AG04450 (cell line): ENCODE data around the gene ANGEL2. TPM values are rescaled to one million over a fixed set of nuclear protein-coding genes. Genes with fewer than 3 reads are reported as not detected.

Experiments
- CTCF ChIA-PET: fragments of 300-600, 350-600 bp; formaldehyde crosslinking; extraction: SDS; loops from one replicate; lab custom pipeline; 2022; ENCODE audit warnings: antibody characterized with exemption, inconsistent platforms; lab: Charles Lee
- POLR2A ChIA-PET: fragments of 350-600 bp; formaldehyde crosslinking; extraction: SDS; loops from one replicate; lab custom pipeline; 2021; ENCODE audit warnings: antibody characterized with exemption, inconsistent platforms; lab: Yijun Ruan, JAX
- DNase-seq: peaks from one replicate; pipeline ENCODE4 v3.0.0-alpha.2; 2011; ENCODE audit warnings: low read depth, low spot score
- H3K27ac ChIP-seq: one replicate; pipeline ENCODE4 v1.5.1; 2012; ENCODE audit warnings: low read depth, low read length, control low read depth
- H3K27me3 ChIP-seq: one replicate; pipeline ENCODE4 v1.6.0; 2012; ENCODE audit warnings: low read length; ENCODE audit not compliant: control insufficient read depth, insufficient read depth
- H3K4me3 ChIP-seq: 2 replicates; pipeline ENCODE4 v1.5.1; 2011; ENCODE audit warnings: mild to moderate bottlenecking, low read depth, low read length, control low read depth
- H3K9me3 ChIP-seq: 2 replicates; pipeline ENCODE4 v1.5.1; 2012; ENCODE audit warnings: low read length; ENCODE audit not compliant: control insufficient read depth, insufficient read depth
- polyA plus RNA-seq: library from polyadenylated mRNA; depleted of rRNA; stranded (reverse); fragments of >200 nt; gene quantifications from 2 replicates; pipeline ENCODE4 v1.2.3, GENCODE V29; 2011
- TF ChIP-seq, protein P1 (sequence below): IDR thresholded peaks from 2 replicates; pipeline ENCODE4 v1.5.1; 2011; ENCODE audit warnings: low read depth, low read length, control low read depth, inconsistent platforms

The ANGEL2 gene
- polyA plus RNA-seq, 1 experiment: 30.6 TPM

DNA sequence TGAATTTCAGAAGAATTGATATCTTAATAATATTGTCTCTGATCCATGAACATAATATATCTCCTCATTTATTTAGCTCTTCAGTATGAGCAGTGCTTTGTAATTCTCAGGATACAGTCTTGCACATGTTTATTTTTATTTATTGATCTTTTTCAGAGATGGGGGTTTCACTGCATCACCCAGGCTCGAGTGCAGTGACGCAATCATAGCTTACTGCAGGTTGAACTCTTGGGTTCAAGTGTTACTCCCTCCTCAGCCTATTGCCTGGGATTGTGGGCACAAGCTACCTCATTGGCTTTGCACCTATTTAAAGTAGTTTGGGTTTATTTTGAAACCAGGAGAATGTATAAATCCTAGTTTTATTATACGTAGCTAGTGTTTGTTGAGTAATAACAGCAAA, 40.1 kb upstream of the ANGEL2 start:
- TF ChIP-seq, protein P1, sequence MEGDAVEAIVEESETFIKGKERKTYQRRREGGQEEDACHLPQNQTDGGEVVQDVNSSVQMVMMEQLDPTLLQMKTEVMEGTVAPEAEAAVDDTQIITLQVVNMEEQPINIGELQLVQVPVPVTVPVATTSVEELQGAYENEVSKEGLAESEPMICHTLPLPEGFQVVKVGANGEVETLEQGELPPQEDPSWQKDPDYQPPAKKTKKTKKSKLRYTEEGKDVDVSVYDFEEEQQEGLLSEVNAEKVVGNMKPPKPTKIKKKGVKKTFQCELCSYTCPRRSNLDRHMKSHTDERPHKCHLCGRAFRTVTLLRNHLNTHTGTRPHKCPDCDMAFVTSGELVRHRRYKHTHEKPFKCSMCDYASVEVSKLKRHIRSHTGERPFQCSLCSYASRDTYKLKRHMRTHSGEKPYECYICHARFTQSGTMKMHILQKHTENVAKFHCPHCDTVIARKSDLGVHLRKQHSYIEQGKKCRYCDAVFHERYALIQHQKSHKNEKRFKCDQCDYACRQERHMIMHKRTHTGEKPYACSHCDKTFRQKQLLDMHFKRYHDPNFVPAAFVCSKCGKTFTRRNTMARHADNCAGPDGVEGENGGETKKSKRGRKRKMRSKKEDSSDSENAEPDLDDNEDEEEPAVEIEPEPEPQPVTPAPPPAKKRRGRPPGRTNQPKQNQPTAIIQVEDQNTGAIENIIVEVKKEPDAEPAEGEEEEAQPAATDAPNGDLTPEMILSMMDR: no peak
- POLR2A ChIA-PET: interaction anchor here (0.6 kb wide), 1 partner anchor 52 kb away, joined by 3 read pairs; no protein-coding TSS in a partner anchor
- CTCF ChIA-PET: interaction anchor here (0.5 kb wide), 1 partner anchor 9 kb away, joined by 4 read pairs; no protein-coding TSS in a partner anchor

DNA sequence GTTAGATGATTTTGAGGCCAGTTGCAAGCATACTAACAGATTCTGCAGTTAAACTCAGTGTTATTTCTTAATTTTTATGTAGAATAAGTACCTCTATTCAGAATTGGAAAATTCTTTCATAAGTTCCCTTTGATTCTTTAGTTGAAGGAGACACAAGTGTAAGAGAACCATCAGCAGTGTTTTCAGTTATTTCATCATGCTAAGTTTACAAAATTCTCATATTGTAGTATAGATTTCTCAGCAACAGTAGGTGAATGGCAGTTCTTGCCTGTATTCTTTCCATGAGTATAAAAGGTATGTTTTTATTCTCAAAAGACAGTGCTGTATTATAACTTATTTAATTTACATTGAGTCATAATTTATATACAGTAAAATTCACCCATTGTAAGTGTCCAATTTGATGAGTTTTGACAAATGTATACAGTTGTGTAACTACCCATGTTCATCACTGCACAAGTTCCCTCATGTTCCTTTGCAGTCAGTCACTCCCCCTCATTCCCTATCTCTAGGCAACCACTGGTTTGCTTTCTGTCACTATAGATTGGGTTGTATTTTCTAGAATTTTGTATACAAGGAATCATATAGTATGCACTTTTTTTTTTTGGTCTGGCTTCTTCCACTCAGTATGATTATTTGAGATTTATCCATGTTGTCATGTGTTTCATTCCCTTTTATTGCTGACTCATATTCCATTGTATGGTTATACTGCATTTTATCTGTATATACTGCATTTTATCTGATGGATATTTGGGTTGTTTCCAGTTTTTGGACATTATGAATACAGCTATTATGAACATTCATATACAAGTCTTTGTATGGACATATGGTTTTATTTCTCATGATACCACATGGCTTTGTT, 39.3 kb upstream of the ANGEL2 start:
- CTCF ChIA-PET: no interaction called here

More for the DNA sequence above, 40.1 kb upstream of the ANGEL2 start:
- H3K9me3 ChIP-seq: no peaks in the 10 kb centered on the region; the same call in 1 of the 2 replicates
- DNase-seq: no peak
- no peaks in the 10 kb centered on the region for H3K27me3 ChIP-seq
- no peak overlapping the region for H3K27ac ChIP-seq
- no peak overlapping the region for H3K4me3 ChIP-seq

DNA sequence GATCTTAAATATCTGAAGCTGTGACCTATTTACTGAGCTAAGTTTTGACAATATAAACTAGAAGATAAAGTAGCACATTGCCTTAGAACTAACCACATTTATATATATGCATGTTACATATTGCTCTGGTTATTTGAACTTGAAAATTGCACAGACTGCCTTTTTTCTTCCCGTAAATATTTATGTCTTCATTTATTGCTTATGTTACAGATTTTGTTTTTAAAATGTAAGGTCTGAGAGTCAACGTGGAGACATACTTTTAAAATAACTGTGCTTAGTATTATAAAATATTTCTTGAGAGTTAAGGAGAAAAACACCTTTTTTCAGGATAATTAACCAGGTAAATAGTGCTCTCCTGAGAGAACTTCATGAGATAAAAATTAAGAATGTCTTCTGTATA, 38.5 kb upstream of the ANGEL2 start:
- Histone ChIP-seq H3K27ac (no peak overlapping the region), H3K4me3 (no peak overlapping the region), H3K9me3 (no peaks in the 10 kb centered on the region; the same call in 1 of the 2 replicates), H3K27me3 (no peaks in the 10 kb centered on the region)
- DNase-seq: no peak
- TF ChIP-seq, protein P1: no peak
- POLR2A ChIA-PET: no interaction called here
- CTCF ChIA-PET: no interaction called here

More for the DNA sequence above, 39.3 kb upstream of the ANGEL2 start:
- TF ChIP-seq, protein P1: no peak
- no peak overlapping the region for H3K4me3 ChIP-seq
- no peak for DNase-seq
- H3K27ac ChIP-seq: no peak overlapping the region
- POLR2A ChIA-PET: no interaction called here
- no peaks in the 10 kb centered on the region; the same call in 1 of the 2 replicates for H3K9me3 ChIP-seq
- no peaks in the 10 kb centered on the region for H3K27me3 ChIP-seq

DNA sequence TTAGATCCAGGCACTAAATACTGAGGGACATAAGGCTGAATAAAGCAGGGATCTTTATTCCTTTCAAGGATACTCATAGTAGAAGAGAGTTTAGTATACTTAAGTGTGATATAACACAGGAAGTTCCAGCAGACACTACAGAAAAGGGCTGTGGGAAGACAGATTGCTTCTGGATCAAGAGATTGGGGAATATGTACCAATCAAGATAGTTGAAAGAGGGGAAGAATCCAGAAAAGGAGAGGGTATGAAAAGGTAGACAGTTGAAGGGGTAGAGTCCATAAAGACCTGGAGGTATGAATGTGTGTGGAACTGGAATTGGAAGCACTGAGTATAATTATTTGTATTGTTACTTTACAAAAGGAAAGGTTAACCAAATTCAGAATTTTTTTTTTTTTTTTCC, 37.8 kb upstream of the ANGEL2 start:
- TF ChIP-seq, protein P1: no peak
- POLR2A ChIA-PET: no interaction called here
- no peak overlapping the region for H3K27ac ChIP-seq
- no peak overlapping the region for H3K4me3 ChIP-seq
- H3K9me3 ChIP-seq: no peaks in the 10 kb centered on the region; the same call in 1 of the 2 replicates
- H3K27me3 ChIP-seq: no peaks in the 10 kb centered on the region
- no peak for DNase-seq
- CTCF ChIA-PET: no interaction called here

DNA sequence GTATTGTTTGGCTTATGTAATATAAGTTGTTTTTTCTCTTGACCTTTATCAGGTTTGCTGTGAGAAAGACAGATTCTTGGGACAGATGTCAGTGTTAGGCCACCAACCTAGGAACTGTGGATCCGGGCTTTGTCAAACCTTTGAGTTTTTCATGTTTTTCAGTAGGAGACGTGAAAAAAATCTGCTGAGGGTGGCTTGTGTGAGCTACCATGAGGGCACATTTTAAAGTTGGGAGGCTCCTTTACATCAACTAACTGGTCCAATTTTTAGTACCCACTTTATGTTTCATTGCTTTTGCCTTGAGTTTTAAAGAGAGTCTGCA, 36.2 kb upstream of the ANGEL2 start:
- no peak overlapping the region for H3K27ac ChIP-seq
- peak overlapping the region; percentile 96 for H3K4me3 ChIP-seq
- TF ChIP-seq, protein P1: no peak
- DNase-seq: no peak
- ChIA-PET POLR2A (no interaction called here), CTCF (interaction anchor here (0.6 to 1.9 kb wide), 2 partner anchors 18 to 136 kb away, joined by 3 to 7 read pairs; no protein-coding TSS in a partner anchor)
- no peaks in the 10 kb centered on the region; the same call in 1 of the 2 replicates for H3K9me3 ChIP-seq
- H3K27me3 ChIP-seq: no peaks in the 10 kb centered on the region
